HepG2 (cell line): Measurements from ENCODE around the gene PCBD2. TPM values are rescaled to one million over a fixed set of nuclear protein-coding genes. Genes with fewer than 3 reads are reported as not detected.

ENCODE experiments used
- ATAC-seq: fragments of 200-7000 bp; cut with Tn5 transposase; 3 replicates; pipeline ENCODE4 v1.9.1; 2020; ENCODE audit warnings: mild to moderate bottlenecking, moderate library complexity
- BruUV-seq: library from RNA; stranded (reverse); fragments of 400-500 nt; replicated peaks from 2 replicates; lab custom pipeline; 2021; lab: Mats Ljungman, UMichigan
- CTCF ChIA-PET: fragments of 300-600 bp; formaldehyde crosslinking; extraction: SDS; loops from one replicate; lab custom pipeline; 2021; ENCODE audit warnings: low total read pairs, inconsistent platforms, low intra/inter-chr PET ratio; lab: Yijun Ruan, JAX
- POLR2A ChIA-PET: fragments of 350-600 bp; sonication (Branson Sonifier 250); formaldehyde crosslinking; loops from one replicate; lab custom pipeline; 2020; ENCODE audit warnings: antibody characterized with exemption, inconsistent platforms; lab: Yijun Ruan, JAX
- DNase-seq: peaks from one replicate; pipeline ENCODE4 v3.0.0-alpha.2; 2015; ENCODE audit warnings: low spot score
- FAIRE-seq: peaks from 3 replicates; lab custom pipeline; 2011; peaks lifted over from hg19 to GRCh38; lab: Jason Lieb, UNC
- H2AFZ ChIP-seq: one replicate; pipeline ENCODE4 v1.6.1; 2011; ENCODE audit warnings: low read length, inconsistent platforms
- H3K27ac ChIP-seq: fragments of 300-600 bp; 3 replicates; pipeline ENCODE4 v1.8.0; 2011; ENCODE audit warnings: mixed run types, mild to moderate bottlenecking, mixed read lengths, low read length, inconsistent platforms; ENCODE audit not compliant: insufficient read depth; ENCODE audit errors: extremely low read length
- H3K27me3 ChIP-seq, 2 experiments: fragments of 200-600 bp in 1 of 2; 2 replicates in 1 of 2; 3 replicates in 1 of 2; pipeline versions ENCODE4 v1.6.0 to v1.8.0; 2011; ENCODE audit warnings: low read length in 2 of 2, mild to moderate bottlenecking in 2 of 2, moderate library complexity in 2 of 2, inconsistent platforms in 1 of 2; ENCODE audit not compliant: insufficient read depth in 2 of 2, control insufficient read depth in 1 of 2
- H3K36me3 ChIP-seq, 2 experiments: fragments of 200-600 bp in 1 of 2; replicated peaks in 1 of 2; 2 replicates in 1 of 2; 3 replicates in 1 of 2; pipeline versions ENCODE4 v1.5.1 to v1.8.0; 2011; ENCODE audit warnings: low read length in 2 of 2, inconsistent platforms in 1 of 2; ENCODE audit not compliant: insufficient read depth in 2 of 2, control insufficient read depth in 1 of 2
- H3K4me1 ChIP-seq: 2 replicates; pipeline ENCODE4 v1.5.1; 2012; ENCODE audit warnings: low read length, inconsistent platforms; ENCODE audit not compliant: insufficient read depth
- H3K4me2 ChIP-seq: 2 replicates; pipeline ENCODE4 v1.6.0; 2011; ENCODE audit warnings: low read depth, low read length, inconsistent platforms
- H3K4me3 ChIP-seq, 3 experiments: fragments of 200-600 bp in 1 of 3; sonication (generic), shearing (Covaris generic) in 1 of 3; replicated peaks in 1 of 3; 2 replicates each; pipeline ENCODE4 v1.5.1; 2011 to 2016; ENCODE audit warnings: low read length in 3 of 3, inconsistent platforms in 2 of 3, low read depth in 2 of 3, mild to moderate bottlenecking in 2 of 3, control low read depth in 1 of 3, mixed read lengths in 1 of 3; ENCODE audit not compliant: insufficient read depth in 1 of 3
- H3K79me2 ChIP-seq: one replicate; pipeline ENCODE4 v1.6.1; 2011; ENCODE audit warnings: low read length, inconsistent platforms; ENCODE audit not compliant: insufficient read depth
- H3K9ac ChIP-seq: 2 replicates; pipeline ENCODE4 v1.6.0; 2011; ENCODE audit warnings: mild to moderate bottlenecking, low read depth, low read length, inconsistent platforms; ENCODE audit not compliant: insufficient read depth
- H3K9me3 ChIP-seq: 2 replicates; pipeline ENCODE4 v1.5.1; 2012; ENCODE audit warnings: mild to moderate bottlenecking, low read length
- H4K20me1 ChIP-seq: 2 replicates; pipeline ENCODE4 v1.6.0; 2011; ENCODE audit warnings: inconsistent platforms, mild to moderate bottlenecking, low read length, moderate library complexity; ENCODE audit not compliant: insufficient read depth
- JDP2 ChIP-seq: sonication (generic); formaldehyde crosslinking; IDR thresholded peaks from 2 replicates; pipeline ENCODE4 v1.8.1; 2022; ENCODE audit warnings: missing genetic modification reagents, borderline replicate concordance
- ZIK1 ChIP-seq: sonication (generic); formaldehyde crosslinking; IDR thresholded peaks from 2 replicates; pipeline ENCODE4 v1.5.0; 2020; ENCODE audit warnings: mild to moderate bottlenecking, low read depth, missing genetic modification reagents, borderline replicate concordance
- ZNF160 ChIP-seq: sonication (generic); formaldehyde crosslinking; IDR thresholded peaks from 2 replicates; pipeline ENCODE4 v1.8.0; 2022; ENCODE audit warnings: mild to moderate bottlenecking, inconsistent platforms, missing genetic modification reagents
- WGBS: methylation state at CpG from one replicate; pipeline ENCODE4 v1.1.6; 2017; ENCODE audit warnings: low lambda C conversion rate; 5-methylcytosine and 5-hydroxymethylcytosine counted together
- in situ Hi-C: cut with HindIII; loops from 2 replicates; pipeline ENCODE4 v1.10.0; 2017; ENCODE audit warnings: low pct_unique_long_range_greater_than_20kb; ENCODE audit not compliant: extremely low pct_ligation_motif_present
- intact Hi-C: fragments of 100-400 bp; cut with micrococcal nuclease; formaldehyde crosslinking; loops from one replicate; pipeline ENCODE4 v1.10.0; 2022; ENCODE audit not compliant: unreplicated experiment
- polyA plus RNA-seq, 8 experiments: library from polyadenylated mRNA; depleted of rRNA in 3 of 8; stranded (reverse) in 7 of 8; unstranded in 1 of 8; fragments of >200 nt; fragmentation: Illumina TruSeq in 4 of 8; extraction: Trizol in 4 of 8; gene quantifications; 2 replicates each; pipeline versions ENCODE4 v1.2.1 to v1.2.3, GENCODE V29; 2011 to 2016; ENCODE audit warnings: low read depth in 4 of 8, missing spikeins in 1 of 8, mixed read lengths in 1 of 8; ENCODE audit not compliant: insufficient read depth in 1 of 8
- total RNA-seq, 5 experiments: library from RNA; depleted of rRNA; stranded (reverse); fragments of >200 nt; fragmentation: Illumina TruSeq; extraction: Trizol; gene quantifications; 2 replicates each; pipeline ENCODE4 v1.2.3, GENCODE V29; 2016; ENCODE audit warnings: low read depth in 1 of 5
- TF ChIP-seq, protein P1 (sequence below): sonication (generic); formaldehyde crosslinking; IDR thresholded peaks from 2 replicates; pipeline ENCODE4 v1.8.0; 2023; ENCODE audit warnings: mild to moderate bottlenecking, missing genetic modification reagents
- TF ChIP-seq, protein P2 (sequence below): sonication (generic); formaldehyde crosslinking; IDR thresholded peaks from 2 replicates; pipeline ENCODE4 v1.4.0; 2020; ENCODE audit warnings: missing genetic modification reagents, borderline replicate concordance
- TF ChIP-seq, protein P3 (sequence below): IDR thresholded peaks from 2 replicates; pipeline ENCODE4 v1.6.1; 2016
- TF ChIP-seq, protein P4 (sequence below): sonication (generic); formaldehyde crosslinking; conservative IDR thresholded peaks from 2 replicates; pipeline ENCODE4 v1.8.0; 2022; ENCODE audit warnings: missing genetic modification reagents
- TF ChIP-seq, protein P5 (sequence below): sonication (generic); formaldehyde crosslinking; IDR thresholded peaks from 2 replicates; pipeline ENCODE4 v1.5.0; 2020; ENCODE audit warnings: mild to moderate bottlenecking, low read depth, missing genetic modification reagents, borderline replicate concordance
- TF ChIP-seq, protein P6 (sequence below): fragments of 450-650 bp; IDR thresholded peaks from 2 replicates; pipeline ENCODE4 v1.6.1; 2017
- TF ChIP-seq, protein P7 (sequence below): sonication (generic); formaldehyde crosslinking; IDR thresholded peaks from 2 replicates; pipeline ENCODE4 v1.4.0; 2020; ENCODE audit warnings: missing genetic modification reagents, mild to moderate bottlenecking, borderline replicate concordance

Gene PCBD2
- total and polyA plus RNA-seq, 2 of the 13 experiments (the other 11 are each of a cell fraction or from before 2014, with no cell fraction given), result 5.5 to 12.0 TPM

DNA sequence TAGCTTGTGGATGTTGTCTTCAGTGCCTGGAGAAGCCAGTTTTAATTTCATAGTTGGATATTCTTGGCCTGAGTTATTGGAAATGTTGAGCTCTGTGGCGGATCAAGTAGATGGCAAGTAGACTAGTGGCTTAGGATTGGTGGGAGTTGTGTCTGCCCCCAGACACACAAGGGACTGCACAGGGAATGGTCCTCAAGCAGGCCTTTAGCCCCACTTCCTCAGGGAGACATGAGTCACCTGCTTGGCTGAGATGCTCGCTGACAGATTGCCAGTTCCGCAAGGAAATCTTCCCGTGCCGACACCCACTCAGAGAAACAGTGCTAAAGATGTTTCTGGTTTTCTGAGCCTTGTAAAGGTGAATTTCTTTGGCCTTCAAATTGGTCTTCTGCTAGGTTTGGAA lies 44.0 kb downstream of the PCBD2 start:
- Histone ChIP-seq H3K27me3 (no peaks in the 10 kb centered on the region), H3K79me2 (no peaks in the 10 kb centered on the region), H2AFZ (no peak overlapping the region), H4K20me1 (no peaks in the 10 kb centered on the region), H3K27ac (no peak overlapping the region), H3K4me1 (no peaks in the 10 kb centered on the region), H3K9ac (no peak overlapping the region), H3K4me2 (no peak overlapping the region), H3K36me3 (no peaks in the 10 kb centered on the region; a peak in 1 of 5 replicates), H3K4me3 (no peak overlapping the region), H3K9me3 (peaks cover 2% of the 10 kb centered on the region)
- WGBS, result 94% methylated on average over 2 of the region's 5 CpGs
- CTCF ChIA-PET, result no interaction called here
- intact Hi-C loops, result no loop called here
- no peak for ATAC-seq
- in situ Hi-C loops, result no loop called here
- TF ChIP-seq, protein P1, sequence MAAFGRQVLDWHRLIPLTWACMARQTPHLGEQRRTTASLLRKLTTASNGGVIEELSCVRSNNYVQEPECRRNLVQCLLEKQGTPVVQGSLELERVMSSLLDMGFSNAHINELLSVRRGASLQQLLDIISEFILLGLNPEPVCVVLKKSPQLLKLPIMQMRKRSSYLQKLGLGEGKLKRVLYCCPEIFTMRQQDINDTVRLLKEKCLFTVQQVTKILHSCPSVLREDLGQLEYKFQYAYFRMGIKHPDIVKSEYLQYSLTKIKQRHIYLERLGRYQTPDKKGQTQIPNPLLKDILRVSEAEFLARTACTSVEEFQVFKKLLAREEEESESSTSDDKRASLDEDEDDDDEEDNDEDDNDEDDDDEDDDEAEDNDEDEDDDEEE (CRISPR knock-in tag), result no peak
- TF ChIP-seq, protein P2, sequence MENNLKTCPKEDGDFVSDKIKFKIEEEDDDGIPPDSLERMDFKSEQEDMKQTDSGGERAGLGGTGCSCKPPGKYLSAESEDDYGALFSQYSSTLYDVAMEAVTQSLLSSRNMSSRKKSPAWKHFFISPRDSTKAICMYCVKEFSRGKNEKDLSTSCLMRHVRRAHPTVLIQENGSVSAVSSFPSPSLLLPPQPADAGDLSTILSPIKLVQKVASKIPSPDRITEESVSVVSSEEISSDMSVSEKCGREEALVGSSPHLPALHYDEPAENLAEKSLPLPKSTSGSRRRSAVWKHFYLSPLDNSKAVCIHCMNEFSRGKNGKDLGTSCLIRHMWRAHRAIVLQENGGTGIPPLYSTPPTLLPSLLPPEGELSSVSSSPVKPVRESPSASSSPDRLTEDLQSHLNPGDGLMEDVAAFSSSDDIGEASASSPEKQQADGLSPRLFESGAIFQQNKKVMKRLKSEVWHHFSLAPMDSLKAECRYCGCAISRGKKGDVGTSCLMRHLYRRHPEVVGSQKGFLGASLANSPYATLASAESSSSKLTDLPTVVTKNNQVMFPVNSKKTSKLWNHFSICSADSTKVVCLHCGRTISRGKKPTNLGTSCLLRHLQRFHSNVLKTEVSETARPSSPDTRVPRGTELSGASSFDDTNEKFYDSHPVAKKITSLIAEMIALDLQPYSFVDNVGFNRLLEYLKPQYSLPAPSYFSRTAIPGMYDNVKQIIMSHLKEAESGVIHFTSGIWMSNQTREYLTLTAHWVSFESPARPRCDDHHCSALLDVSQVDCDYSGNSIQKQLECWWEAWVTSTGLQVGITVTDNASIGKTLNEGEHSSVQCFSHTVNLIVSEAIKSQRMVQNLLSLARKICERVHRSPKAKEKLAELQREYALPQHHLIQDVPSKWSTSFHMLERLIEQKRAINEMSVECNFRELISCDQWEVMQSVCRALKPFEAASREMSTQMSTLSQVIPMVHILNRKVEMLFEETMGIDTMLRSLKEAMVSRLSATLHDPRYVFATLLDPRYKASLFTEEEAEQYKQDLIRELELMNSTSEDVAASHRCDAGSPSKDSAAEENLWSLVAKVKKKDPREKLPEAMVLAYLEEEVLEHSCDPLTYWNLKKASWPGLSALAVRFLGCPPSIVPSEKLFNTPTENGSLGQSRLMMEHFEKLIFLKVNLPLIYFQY (CRISPR knock-in tag), result no peak
- TF ChIP-seq JDP2 (CRISPR knock-in tag) (no peak), ZIK1 (CRISPR knock-in tag) (no peak), ZNF160 (CRISPR knock-in tag) (no peak)
- TF ChIP-seq, protein P3, sequence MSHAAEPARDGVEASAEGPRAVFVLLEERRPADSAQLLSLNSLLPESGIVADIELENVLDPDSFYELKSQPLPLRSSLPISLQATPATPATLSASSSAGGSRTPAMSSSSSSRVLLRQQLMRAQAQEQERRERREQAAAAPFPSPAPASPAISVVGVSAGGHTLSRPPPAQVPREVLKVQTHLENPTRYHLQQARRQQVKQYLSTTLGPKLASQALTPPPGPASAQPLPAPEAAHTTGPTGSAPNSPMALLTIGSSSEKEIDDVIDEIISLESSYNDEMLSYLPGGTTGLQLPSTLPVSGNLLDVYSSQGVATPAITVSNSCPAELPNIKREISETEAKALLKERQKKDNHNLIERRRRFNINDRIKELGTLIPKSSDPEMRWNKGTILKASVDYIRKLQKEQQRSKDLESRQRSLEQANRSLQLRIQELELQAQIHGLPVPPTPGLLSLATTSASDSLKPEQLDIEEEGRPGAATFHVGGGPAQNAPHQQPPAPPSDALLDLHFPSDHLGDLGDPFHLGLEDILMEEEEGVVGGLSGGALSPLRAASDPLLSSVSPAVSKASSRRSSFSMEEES (CRISPR knock-in tag), result no peak
- TF ChIP-seq, protein P4, sequence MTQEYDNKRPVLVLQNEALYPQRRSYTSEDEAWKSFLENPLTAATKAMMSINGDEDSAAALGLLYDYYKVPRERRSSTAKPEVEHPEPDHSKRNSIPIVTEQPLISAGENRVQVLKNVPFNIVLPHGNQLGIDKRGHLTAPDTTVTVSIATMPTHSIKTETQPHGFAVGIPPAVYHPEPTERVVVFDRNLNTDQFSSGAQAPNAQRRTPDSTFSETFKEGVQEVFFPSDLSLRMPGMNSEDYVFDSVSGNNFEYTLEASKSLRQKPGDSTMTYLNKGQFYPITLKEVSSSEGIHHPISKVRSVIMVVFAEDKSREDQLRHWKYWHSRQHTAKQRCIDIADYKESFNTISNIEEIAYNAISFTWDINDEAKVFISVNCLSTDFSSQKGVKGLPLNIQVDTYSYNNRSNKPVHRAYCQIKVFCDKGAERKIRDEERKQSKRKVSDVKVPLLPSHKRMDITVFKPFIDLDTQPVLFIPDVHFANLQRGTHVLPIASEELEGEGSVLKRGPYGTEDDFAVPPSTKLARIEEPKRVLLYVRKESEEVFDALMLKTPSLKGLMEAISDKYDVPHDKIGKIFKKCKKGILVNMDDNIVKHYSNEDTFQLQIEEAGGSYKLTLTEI (CRISPR knock-in tag), result no peak
- TF ChIP-seq, protein P5, sequence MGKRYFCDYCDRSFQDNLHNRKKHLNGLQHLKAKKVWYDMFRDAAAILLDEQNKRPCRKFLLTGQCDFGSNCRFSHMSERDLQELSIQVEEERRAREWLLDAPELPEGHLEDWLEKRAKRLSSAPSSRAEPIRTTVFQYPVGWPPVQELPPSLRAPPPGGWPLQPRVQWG (CRISPR knock-in tag), result no peak
- TF ChIP-seq, protein P6, sequence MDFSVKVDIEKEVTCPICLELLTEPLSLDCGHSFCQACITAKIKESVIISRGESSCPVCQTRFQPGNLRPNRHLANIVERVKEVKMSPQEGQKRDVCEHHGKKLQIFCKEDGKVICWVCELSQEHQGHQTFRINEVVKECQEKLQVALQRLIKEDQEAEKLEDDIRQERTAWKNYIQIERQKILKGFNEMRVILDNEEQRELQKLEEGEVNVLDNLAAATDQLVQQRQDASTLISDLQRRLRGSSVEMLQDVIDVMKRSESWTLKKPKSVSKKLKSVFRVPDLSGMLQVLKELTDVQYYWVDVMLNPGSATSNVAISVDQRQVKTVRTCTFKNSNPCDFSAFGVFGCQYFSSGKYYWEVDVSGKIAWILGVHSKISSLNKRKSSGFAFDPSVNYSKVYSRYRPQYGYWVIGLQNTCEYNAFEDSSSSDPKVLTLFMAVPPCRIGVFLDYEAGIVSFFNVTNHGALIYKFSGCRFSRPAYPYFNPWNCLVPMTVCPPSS, result no peak
- TF ChIP-seq, protein P7, sequence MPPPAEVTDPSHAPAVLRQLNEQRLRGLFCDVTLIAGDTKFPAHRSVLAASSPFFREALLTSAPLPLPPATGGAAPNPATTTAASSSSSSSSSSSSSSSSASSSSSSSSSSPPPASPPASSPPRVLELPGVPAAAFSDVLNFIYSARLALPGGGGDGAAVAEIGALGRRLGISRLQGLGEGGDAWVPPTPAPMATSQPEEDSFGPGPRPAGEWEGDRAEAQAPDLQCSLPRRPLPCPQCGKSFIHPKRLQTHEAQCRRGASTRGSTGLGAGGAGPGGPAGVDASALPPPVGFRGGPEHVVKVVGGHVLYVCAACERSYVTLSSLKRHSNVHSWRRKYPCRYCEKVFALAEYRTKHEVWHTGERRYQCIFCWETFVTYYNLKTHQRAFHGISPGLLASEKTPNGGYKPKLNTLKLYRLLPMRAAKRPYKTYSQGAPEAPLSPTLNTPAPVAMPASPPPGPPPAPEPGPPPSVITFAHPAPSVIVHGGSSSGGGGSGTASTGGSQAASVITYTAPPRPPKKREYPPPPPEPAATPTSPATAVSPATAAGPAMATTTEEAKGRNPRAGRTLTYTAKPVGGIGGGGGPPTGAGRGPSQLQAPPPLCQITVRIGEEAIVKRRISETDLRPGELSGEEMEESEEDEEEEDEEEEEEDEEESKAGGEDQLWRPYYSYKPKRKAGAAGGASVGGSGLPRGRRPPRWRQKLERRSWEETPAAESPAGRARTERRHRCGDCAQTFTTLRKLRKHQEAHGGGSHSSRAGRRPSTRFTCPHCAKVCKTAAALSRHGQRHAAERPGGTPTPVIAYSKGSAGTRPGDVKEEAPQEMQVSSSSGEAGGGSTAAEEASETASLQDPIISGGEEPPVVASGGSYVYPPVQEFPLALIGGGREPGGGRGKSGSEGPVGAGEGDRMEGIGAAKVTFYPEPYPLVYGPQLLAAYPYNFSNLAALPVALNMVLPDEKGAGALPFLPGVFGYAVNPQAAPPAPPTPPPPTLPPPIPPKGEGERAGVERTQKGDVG, result no peak
- no TSS peak for BruUV-seq
- POLR2A ChIA-PET, result interaction anchor here (1.1 kb wide), 1 partner anchor 15 kb away, joined by 5 read pairs; no protein-coding TSS in a partner anchor
- no peak for FAIRE-seq
- no peak for DNase-seq
